ENCODE measurements around the gene TECPR1.
A peak's percentile ranks its signal among the peaks of the same experiment; 100 is the strongest.

TECPR1 gene

DNA sequence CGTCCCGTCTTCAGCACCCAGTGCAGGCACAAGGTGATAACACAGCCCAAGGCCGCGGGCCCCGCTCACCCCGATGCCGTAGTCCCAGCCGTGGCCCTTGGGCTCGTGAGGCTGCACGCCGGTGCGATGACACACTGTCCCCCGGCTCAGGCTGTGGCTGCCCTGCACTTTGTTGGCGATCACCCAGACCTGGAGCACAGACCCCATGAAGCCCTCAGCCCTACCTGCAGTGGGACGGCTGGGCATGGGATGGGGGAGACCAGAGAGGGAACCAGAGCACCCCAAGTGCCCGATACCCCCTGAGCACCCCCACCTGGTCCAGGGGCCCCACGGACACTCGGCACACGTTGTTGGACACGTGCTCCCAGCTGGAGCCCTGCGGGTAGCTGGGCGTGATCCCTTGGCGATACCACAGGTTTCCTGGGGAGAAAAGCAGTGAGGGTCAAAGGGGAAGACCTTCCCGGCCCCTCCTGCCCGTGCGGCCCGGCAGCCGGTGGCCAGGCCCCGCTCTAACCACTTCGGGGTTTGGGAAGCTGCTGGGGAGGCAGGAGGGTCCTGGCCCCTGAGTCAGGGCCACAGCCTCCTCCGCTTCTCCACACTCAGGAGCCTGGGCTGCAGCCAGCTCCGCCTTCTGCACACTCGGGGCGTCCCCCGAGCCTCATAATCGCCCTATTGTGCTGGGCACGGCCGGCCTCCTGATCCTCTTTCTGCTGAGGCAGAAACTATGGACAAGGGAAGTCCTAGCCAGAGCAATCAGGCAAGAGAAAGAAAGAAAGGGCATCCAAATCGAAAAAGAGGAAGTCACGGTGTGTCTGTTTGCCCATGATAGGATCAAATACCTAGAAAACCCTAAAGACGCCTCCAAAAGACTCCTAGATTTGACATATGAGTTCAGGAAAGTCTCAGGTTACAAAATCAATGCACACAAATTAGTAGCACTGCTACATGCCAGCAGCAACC is 34.1 kb downstream of the TECPR1 start:
- TF ChIP-seq, protein P1, sequence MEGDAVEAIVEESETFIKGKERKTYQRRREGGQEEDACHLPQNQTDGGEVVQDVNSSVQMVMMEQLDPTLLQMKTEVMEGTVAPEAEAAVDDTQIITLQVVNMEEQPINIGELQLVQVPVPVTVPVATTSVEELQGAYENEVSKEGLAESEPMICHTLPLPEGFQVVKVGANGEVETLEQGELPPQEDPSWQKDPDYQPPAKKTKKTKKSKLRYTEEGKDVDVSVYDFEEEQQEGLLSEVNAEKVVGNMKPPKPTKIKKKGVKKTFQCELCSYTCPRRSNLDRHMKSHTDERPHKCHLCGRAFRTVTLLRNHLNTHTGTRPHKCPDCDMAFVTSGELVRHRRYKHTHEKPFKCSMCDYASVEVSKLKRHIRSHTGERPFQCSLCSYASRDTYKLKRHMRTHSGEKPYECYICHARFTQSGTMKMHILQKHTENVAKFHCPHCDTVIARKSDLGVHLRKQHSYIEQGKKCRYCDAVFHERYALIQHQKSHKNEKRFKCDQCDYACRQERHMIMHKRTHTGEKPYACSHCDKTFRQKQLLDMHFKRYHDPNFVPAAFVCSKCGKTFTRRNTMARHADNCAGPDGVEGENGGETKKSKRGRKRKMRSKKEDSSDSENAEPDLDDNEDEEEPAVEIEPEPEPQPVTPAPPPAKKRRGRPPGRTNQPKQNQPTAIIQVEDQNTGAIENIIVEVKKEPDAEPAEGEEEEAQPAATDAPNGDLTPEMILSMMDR (IDR thresholded peaks at IDR 0.05; ENCODE audit: control insufficient read depth, extremely low read depth, insufficient read depth): no peak
- H3K4me3 ChIP-seq (ENCODE audit: low read depth, low read length): no peak overlapping the region
- peak; percentile 52 for DNase-seq (ENCODE audit: low read depth)

GRCh38 chr7:98216941-98217622 is 35.0 kb downstream of the TECPR1 start:
- H3K4me3 ChIP-seq (ENCODE audit: low read depth, low read length): no peak overlapping the region
- TF ChIP-seq, protein P1 (IDR thresholded peaks at IDR 0.05; ENCODE audit: control insufficient read depth, extremely low read depth, insufficient read depth): no peak
- no peak for DNase-seq (ENCODE audit: low read depth)

DNA sequence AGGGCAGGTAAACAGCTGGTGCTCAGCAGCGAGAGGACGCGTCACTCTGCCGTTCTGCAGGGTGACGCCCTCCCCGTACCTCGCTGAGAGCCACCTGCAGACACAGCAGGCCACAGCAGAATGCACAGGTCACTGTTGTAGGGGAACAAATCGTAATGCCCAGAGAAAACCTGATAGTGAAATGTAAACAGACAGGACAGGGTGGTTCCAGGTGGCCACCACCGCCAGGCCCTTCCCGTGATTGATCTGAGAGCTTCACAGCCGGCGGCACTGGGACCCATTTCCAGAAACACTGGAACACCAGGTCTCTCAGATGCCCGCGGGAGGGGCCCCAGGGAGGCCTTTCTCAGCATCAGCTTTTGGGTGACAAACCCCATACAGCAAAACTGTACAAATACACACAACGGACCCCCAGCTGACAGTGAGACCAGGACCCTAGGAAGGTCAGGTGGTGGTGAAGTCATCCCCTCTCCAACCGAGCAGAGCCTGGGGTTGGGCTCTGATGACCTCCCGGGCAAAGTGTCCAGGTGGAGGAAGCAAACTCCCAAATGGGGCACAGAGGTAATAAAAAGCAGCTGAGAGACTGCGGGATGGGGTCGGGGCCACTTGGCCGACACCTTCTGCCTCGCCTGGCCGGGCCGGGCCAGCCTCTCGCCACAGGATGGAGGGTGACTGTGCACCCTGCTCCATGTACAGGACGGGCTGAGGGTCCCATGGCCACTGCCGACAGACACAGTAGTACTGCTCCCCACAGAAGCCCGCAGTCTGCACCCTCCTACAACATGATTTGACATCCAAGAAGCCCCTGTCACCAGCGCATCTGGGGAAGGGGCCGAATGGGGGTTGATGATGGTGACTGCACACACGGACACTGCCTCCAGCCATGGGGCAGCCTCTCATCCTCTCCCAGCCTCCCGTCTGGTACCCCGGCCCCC is 36.2 kb downstream of the TECPR1 start:
- TF ChIP-seq, protein P1 (IDR thresholded peaks at IDR 0.05; ENCODE audit: control insufficient read depth, extremely low read depth, insufficient read depth): no peak
- no peak for DNase-seq (ENCODE audit: low read depth)
- H3K4me3 ChIP-seq (ENCODE audit: low read depth, low read length): no peak overlapping the region

DNA sequence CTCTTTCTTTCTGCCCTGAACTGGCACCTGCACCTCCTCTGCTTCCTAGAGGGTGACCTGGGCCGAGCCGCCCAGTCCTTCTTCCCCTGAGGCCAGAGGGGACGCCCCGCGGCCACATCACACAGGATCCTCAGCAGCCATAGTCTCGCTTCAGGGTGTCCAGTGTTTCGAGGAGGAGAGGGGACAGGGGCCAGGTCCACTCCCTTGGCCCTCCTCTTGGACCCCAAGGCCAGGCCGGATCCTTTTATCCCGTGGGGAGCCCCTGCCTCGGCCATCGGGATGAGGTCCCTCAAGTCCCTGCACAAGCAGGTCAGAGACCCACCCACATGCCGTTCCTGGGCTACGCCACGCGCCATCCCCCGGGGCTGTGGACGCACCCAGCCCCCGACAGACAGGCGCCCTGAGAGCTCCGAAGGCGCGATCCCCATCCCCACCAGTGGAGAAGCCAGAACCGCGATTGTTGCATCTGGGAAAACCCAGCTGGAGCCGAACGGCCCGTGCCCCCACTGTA is 37.2 kb downstream of the TECPR1 start:
- no peak overlapping the region for H3K4me3 ChIP-seq (ENCODE audit: low read depth, low read length)
- TF ChIP-seq, protein P1 (IDR thresholded peaks at IDR 0.05; ENCODE audit: control insufficient read depth, extremely low read depth, insufficient read depth): no peak
- no peak for DNase-seq (ENCODE audit: low read depth)

- no peak overlapping the region for H3K4me3 ChIP-seq (ENCODE audit: low read depth, low read length)
- peak; percentile 66 for DNase-seq (ENCODE audit: low read depth)
- TF ChIP-seq, protein P1 (IDR thresholded peaks at IDR 0.05; ENCODE audit: control insufficient read depth, extremely low read depth, insufficient read depth): no peak
Measured at GRCh38 chr7:98213888-98214810, 37.9 kb downstream of the TECPR1 start.

Measured in LNCaP clone FGC (cell line).